ENCODE measurements around the gene ADCK2.
"Not testable (repeated sequence)": the region's sequence is repeated elsewhere in the genome, so short reads cannot be mapped to it uniquely, and the experiment has no call there.

Gene ADCK2

GRCh38 chr7:140722254-140722653 is 49.5 kb downstream of the ADCK2 start:
- Histone ChIP-seq H3K4me1 (ENCODE audit: control insufficient read depth, insufficient read depth, low read length) (no peaks in the 10 kb centered on the region), H3K9ac (ENCODE audit: low read length) (no peak overlapping the region), H3K4me3 (ENCODE audit: low read depth, low read length) (no peak overlapping the region), H3K9me3 (ENCODE audit: control insufficient read depth, insufficient read depth, low read depth, low read length) (no peaks in the 10 kb centered on the region), H3K27ac (ENCODE audit: low read depth, low read length) (no peak overlapping the region), H3K27me3 (ENCODE audit: control insufficient read depth, insufficient read depth, low read length) (no peaks in the 10 kb centered on the region), H3K36me3 (ENCODE audit: control insufficient read depth, insufficient read depth, low read length) (peaks cover 6% of the 10 kb centered on the region; the same call in 1 of the 2 replicates)

- no peaks in the 10 kb centered on the region for H3K9me3 ChIP-seq (ENCODE audit: control insufficient read depth, insufficient read depth, low read depth, low read length)
- no peak overlapping the region for H3K4me3 ChIP-seq (ENCODE audit: low read depth, low read length)
- no peak overlapping the region for H3K9ac ChIP-seq (ENCODE audit: low read length)
- no peaks in the 10 kb centered on the region for H3K4me1 ChIP-seq (ENCODE audit: control insufficient read depth, insufficient read depth, low read length)
- H3K36me3 ChIP-seq (ENCODE audit: control insufficient read depth, insufficient read depth, low read length): peaks cover 6% of the 10 kb centered on the region; the same call in 1 of the 2 replicates
- H3K27me3 ChIP-seq (ENCODE audit: control insufficient read depth, insufficient read depth, low read length): no peaks in the 10 kb centered on the region
- H3K27ac ChIP-seq (ENCODE audit: low read depth, low read length): no peak overlapping the region
Measured at GRCh38 chr7:140723006-140723405, 50.3 kb downstream of the ADCK2 start.

- Histone ChIP-seq H3K9ac (ENCODE audit: low read length) (no peak overlapping the region), H3K9me3 (ENCODE audit: control insufficient read depth, insufficient read depth, low read depth, low read length) (no peaks in the 10 kb centered on the region), H3K27me3 (ENCODE audit: control insufficient read depth, insufficient read depth, low read length) (no peaks in the 10 kb centered on the region), H3K4me3 (ENCODE audit: low read depth, low read length) (no peak overlapping the region), H3K4me1 (ENCODE audit: control insufficient read depth, insufficient read depth, low read length) (no peaks in the 10 kb centered on the region), H3K27ac (ENCODE audit: low read depth, low read length) (no peak overlapping the region), H3K36me3 (ENCODE audit: control insufficient read depth, insufficient read depth, low read length) (peaks cover 6% of the 10 kb centered on the region; the same call in 1 of the 2 replicates)
Measured at GRCh38 chr7:140723574-140723973, 50.8 kb downstream of the ADCK2 start.

GRCh38 chr7:140724706-140725105 is 52.0 kb downstream of the ADCK2 start:
- no peak overlapping the region for H3K27ac ChIP-seq (ENCODE audit: low read depth, low read length)
- peaks cover 6% of the 10 kb centered on the region; the same call in 1 of the 2 replicates for H3K36me3 ChIP-seq (ENCODE audit: control insufficient read depth, insufficient read depth, low read length)
- no peaks in the 10 kb centered on the region for H3K9me3 ChIP-seq (ENCODE audit: control insufficient read depth, insufficient read depth, low read depth, low read length)
- no peaks in the 10 kb centered on the region for H3K27me3 ChIP-seq (ENCODE audit: control insufficient read depth, insufficient read depth, low read length)
- H3K9ac ChIP-seq (ENCODE audit: low read length): no peak overlapping the region
- H3K4me3 ChIP-seq (ENCODE audit: low read depth, low read length): no peak overlapping the region
- H3K4me1 ChIP-seq (ENCODE audit: control insufficient read depth, insufficient read depth, low read length): no peaks in the 10 kb centered on the region

GRCh38 chr7:140726281-140726680 is 53.5 kb downstream of the ADCK2 start:
- H3K9ac ChIP-seq (ENCODE audit: low read length): no peak overlapping the region
- no peak overlapping the region for H3K27ac ChIP-seq (ENCODE audit: low read depth, low read length)
- H3K4me3 ChIP-seq (ENCODE audit: low read depth, low read length): no peak overlapping the region
- no peaks in the 10 kb centered on the region for H3K27me3 ChIP-seq (ENCODE audit: control insufficient read depth, insufficient read depth, low read length)
- H3K4me1 ChIP-seq (ENCODE audit: control insufficient read depth, insufficient read depth, low read length): no peaks in the 10 kb centered on the region
- H3K36me3 ChIP-seq (ENCODE audit: control insufficient read depth, insufficient read depth, low read length): peaks cover 6% of the 10 kb centered on the region; the same call in 1 of the 2 replicates
- no peaks in the 10 kb centered on the region for H3K9me3 ChIP-seq (ENCODE audit: control insufficient read depth, insufficient read depth, low read depth, low read length)

GRCh38 chr7:140732416-140732815 is 59.7 kb downstream of the ADCK2 start:
- H3K4me1 ChIP-seq (ENCODE audit: control insufficient read depth, insufficient read depth, low read length): peaks cover 3% of the 10 kb centered on the region; the same call in 1 of the 2 replicates
- no peak overlapping the region for H3K9ac ChIP-seq (ENCODE audit: low read length)
- H3K9me3 ChIP-seq (ENCODE audit: control insufficient read depth, insufficient read depth, low read depth, low read length): no peaks in the 10 kb centered on the region
- H3K36me3 ChIP-seq (ENCODE audit: control insufficient read depth, insufficient read depth, low read length): peaks cover 2% of the 10 kb centered on the region; the same call in 1 of the 2 replicates
- no peak overlapping the region for H3K27ac ChIP-seq (ENCODE audit: low read depth, low read length)
- no peak overlapping the region for H3K4me3 ChIP-seq (ENCODE audit: low read depth, low read length)
- no peaks in the 10 kb centered on the region for H3K27me3 ChIP-seq (ENCODE audit: control insufficient read depth, insufficient read depth, low read length)

GRCh38 chr7:140734096-140734495 is 61.4 kb downstream of the ADCK2 start:
- no peaks in the 10 kb centered on the region for H3K9me3 ChIP-seq (ENCODE audit: control insufficient read depth, insufficient read depth, low read depth, low read length)
- no peak overlapping the region for H3K9ac ChIP-seq (ENCODE audit: low read length)
- H3K27ac ChIP-seq (ENCODE audit: low read depth, low read length): no peak overlapping the region
- H3K4me3 ChIP-seq (ENCODE audit: low read depth, low read length): no peak overlapping the region
- peaks cover 11% of the 10 kb centered on the region for H3K36me3 ChIP-seq (ENCODE audit: control insufficient read depth, insufficient read depth, low read length)
- no peaks in the 10 kb centered on the region for H3K27me3 ChIP-seq (ENCODE audit: control insufficient read depth, insufficient read depth, low read length)
- H3K4me1 ChIP-seq (ENCODE audit: control insufficient read depth, insufficient read depth, low read length): peaks cover 3% of the 10 kb centered on the region; the same call in 1 of the 2 replicates

- H3K9ac ChIP-seq (ENCODE audit: low read length): no peak overlapping the region
- no peaks in the 10 kb centered on the region for H3K27me3 ChIP-seq (ENCODE audit: control insufficient read depth, insufficient read depth, low read length)
- H3K27ac ChIP-seq (ENCODE audit: low read depth, low read length): no peak overlapping the region
- no peaks in the 10 kb centered on the region for H3K9me3 ChIP-seq (ENCODE audit: control insufficient read depth, insufficient read depth, low read depth, low read length)
- peaks cover 15% of the 10 kb centered on the region for H3K36me3 ChIP-seq (ENCODE audit: control insufficient read depth, insufficient read depth, low read length)
- peaks cover 3% of the 10 kb centered on the region; the same call in 1 of the 2 replicates for H3K4me1 ChIP-seq (ENCODE audit: control insufficient read depth, insufficient read depth, low read length)
- H3K4me3 ChIP-seq (ENCODE audit: low read depth, low read length): no peak overlapping the region
Measured at GRCh38 chr7:140734729-140735128, 62.0 kb downstream of the ADCK2 start.

- no peaks in the 10 kb centered on the region for H3K27me3 ChIP-seq (ENCODE audit: control insufficient read depth, insufficient read depth, low read length)
- H3K9me3 ChIP-seq (ENCODE audit: control insufficient read depth, insufficient read depth, low read depth, low read length): no peaks in the 10 kb centered on the region
- peaks cover 6% of the 10 kb centered on the region for H3K4me1 ChIP-seq (ENCODE audit: control insufficient read depth, insufficient read depth, low read length)
- no peak overlapping the region for H3K9ac ChIP-seq (ENCODE audit: low read length)
- H3K36me3 ChIP-seq (ENCODE audit: control insufficient read depth, insufficient read depth, low read length): peaks cover 16% of the 10 kb centered on the region
- no peak overlapping the region for H3K27ac ChIP-seq (ENCODE audit: low read depth, low read length)
- no peak overlapping the region for H3K4me3 ChIP-seq (ENCODE audit: low read depth, low read length)
Measured at GRCh38 chr7:140738280-140738679, 65.5 kb downstream of the ADCK2 start.

GRCh38 chr7:140743255-140743654 is 70.5 kb downstream of the ADCK2 start:
- not testable (repeated sequence) for H3K27ac ChIP-seq (ENCODE audit: low read depth, low read length); H3K4me3 ChIP-seq (ENCODE audit: low read depth, low read length); H3K9me3 ChIP-seq (ENCODE audit: control insufficient read depth, insufficient read depth, low read depth, low read length); H3K9ac ChIP-seq (ENCODE audit: low read length); H3K27me3 ChIP-seq (ENCODE audit: control insufficient read depth, insufficient read depth, low read length); H3K4me1 ChIP-seq (ENCODE audit: control insufficient read depth, insufficient read depth, low read length)
- H3K36me3 ChIP-seq (ENCODE audit: control insufficient read depth, insufficient read depth, low read length): peaks cover 14% of the 10 kb centered on the region

- Histone ChIP-seq H3K36me3 (ENCODE audit: control insufficient read depth, insufficient read depth, low read length) (peaks cover 10% of the 10 kb centered on the region), H3K9ac (ENCODE audit: low read length) (no peak overlapping the region), H3K9me3 (ENCODE audit: control insufficient read depth, insufficient read depth, low read depth, low read length) (no peaks in the 10 kb centered on the region), H3K4me1 (ENCODE audit: control insufficient read depth, insufficient read depth, low read length) (peaks cover 6% of the 10 kb centered on the region), H3K27me3 (ENCODE audit: control insufficient read depth, insufficient read depth, low read length) (no peaks in the 10 kb centered on the region), H3K4me3 (ENCODE audit: low read depth, low read length) (no peak overlapping the region), H3K27ac (ENCODE audit: low read depth, low read length) (no peak overlapping the region)
Measured at GRCh38 chr7:140744005-140744404, 71.3 kb downstream of the ADCK2 start.

Data from HUES6 (cell line).